SU-DHL-6 (cell line): ENCODE results near the gene CASS4.

ENCODE experiments used
- H2AFZ ChIP-seq: fragments of 200-600 bp; sonication (generic); 2 replicates; pipeline ENCODE4 v1.6.1; 2014; ENCODE audit warnings: low read depth, mild to moderate bottlenecking, moderate library complexity, mixed read lengths, antibody characterized with exemption, low read length; ENCODE audit not compliant: severe bottlenecking
- H3F3A ChIP-seq: fragments of 200-600 bp; shearing (Covaris generic); 2 replicates; pipeline ENCODE4 v1.6.0; 2016; ENCODE audit warnings: antibody characterized with exemption, mild to moderate bottlenecking; ENCODE audit not compliant: insufficient read depth
- H3K27ac ChIP-seq: fragments of 200-600 bp; sonication (generic); 2 replicates; pipeline ENCODE4 v1.5.1; 2016; ENCODE audit warnings: low read depth, mild to moderate bottlenecking, low read length, moderate library complexity, mixed read lengths
- H3K27me3 ChIP-seq: fragments of 200-600 bp; sonication (generic), shearing (Covaris generic); 2 replicates; pipeline ENCODE4 v1.6.0; 2014; ENCODE audit warnings: mild to moderate bottlenecking, low read length
- H3K36me3 ChIP-seq: fragments of 200-600 bp; sonication (generic); 2 replicates; pipeline ENCODE4 v1.6.1; 2014; ENCODE audit warnings: mild to moderate bottlenecking, low read length, mixed read lengths
- H3K4me2 ChIP-seq: fragments of 300-600, 200-600 bp; shearing (Covaris generic), sonication (generic); 2 replicates; pipeline ENCODE4 v1.6.0; 2014; ENCODE audit warnings: low read length, low read depth, mild to moderate bottlenecking; ENCODE audit not compliant: poor library complexity, severe bottlenecking
- H3K4me3 ChIP-seq: fragments of 200-600 bp; sonication (generic); 2 replicates; pipeline ENCODE4 v1.5.1; 2014; ENCODE audit warnings: antibody characterized with exemption, low read length, mild to moderate bottlenecking, mixed read lengths; ENCODE audit not compliant: insufficient read depth, poor library complexity, severe bottlenecking
- H3K79me2 ChIP-seq: fragments of 200-600 bp; sonication (generic); 2 replicates; pipeline ENCODE4 v1.6.1; 2014; ENCODE audit warnings: mild to moderate bottlenecking, low read length, moderate library complexity; ENCODE audit not compliant: insufficient read depth
- H3K9ac ChIP-seq: fragments of 200-600 bp; sonication (generic); 2 replicates; pipeline ENCODE4 v1.7.0; 2014; ENCODE audit warnings: mild to moderate bottlenecking, low read length
- H3K9me2 ChIP-seq: fragments of 200-600 bp; sonication (generic); replicated peaks from 2 replicates; pipeline ENCODE4 v1.6.1; 2014; ENCODE audit warnings: low read length; ENCODE audit not compliant: insufficient read depth
- H3K9me3 ChIP-seq: fragments of 200-600 bp; sonication (generic); 2 replicates; pipeline ENCODE4 v1.6.1; 2014; ENCODE audit warnings: low read length, mixed read lengths; ENCODE audit not compliant: insufficient read depth
- H4K20me1 ChIP-seq: fragments of 200-600 bp; sonication (generic); 2 replicates; pipeline ENCODE4 v1.6.1; 2014; ENCODE audit warnings: low read depth, mild to moderate bottlenecking, antibody characterized with exemption, low read length, moderate library complexity, mixed read lengths
- EZH2phosphoT487 ChIP-seq: fragments of 200-600 bp; sonication (generic), shearing (Covaris generic); conservative IDR thresholded peaks from 2 replicates; pipeline ENCODE4 v1.6.1; 2018; ENCODE audit warnings: mild to moderate bottlenecking, antibody characterized with exemption, low read length, moderate library complexity, mixed read lengths
- TF ChIP-seq, protein P1 (sequence below): fragments of 200-600 bp; sonication (generic); IDR thresholded peaks from one replicate; pipeline ENCODE4 v1.5.1; 2017; ENCODE audit warnings: antibody characterized with exemption, mild to moderate bottlenecking, low read length, moderate library complexity; ENCODE audit not compliant: insufficient read depth, poor library complexity, severe bottlenecking

Gene CASS4

DNA sequence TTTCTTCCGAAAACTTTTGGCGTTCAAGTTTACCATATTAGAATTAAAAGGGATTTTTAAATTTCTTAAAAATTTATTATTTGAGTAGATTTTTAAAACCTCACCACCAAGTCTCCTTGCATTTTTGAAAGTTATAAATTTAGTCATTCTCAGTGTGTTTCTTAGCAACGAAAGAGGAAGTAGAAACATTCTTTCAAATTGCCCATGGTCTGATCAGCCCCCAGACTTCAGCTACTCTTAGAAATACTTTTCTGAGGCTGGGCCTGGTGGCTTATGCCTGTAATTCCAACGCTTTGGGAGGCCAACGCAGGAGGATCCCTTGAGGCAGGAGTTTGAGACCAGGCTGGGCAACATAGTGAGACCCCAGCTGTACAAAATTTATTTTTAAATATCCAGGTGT lies 41.3 kb downstream of the CASS4 start:
- TF ChIP-seq, protein P1, sequence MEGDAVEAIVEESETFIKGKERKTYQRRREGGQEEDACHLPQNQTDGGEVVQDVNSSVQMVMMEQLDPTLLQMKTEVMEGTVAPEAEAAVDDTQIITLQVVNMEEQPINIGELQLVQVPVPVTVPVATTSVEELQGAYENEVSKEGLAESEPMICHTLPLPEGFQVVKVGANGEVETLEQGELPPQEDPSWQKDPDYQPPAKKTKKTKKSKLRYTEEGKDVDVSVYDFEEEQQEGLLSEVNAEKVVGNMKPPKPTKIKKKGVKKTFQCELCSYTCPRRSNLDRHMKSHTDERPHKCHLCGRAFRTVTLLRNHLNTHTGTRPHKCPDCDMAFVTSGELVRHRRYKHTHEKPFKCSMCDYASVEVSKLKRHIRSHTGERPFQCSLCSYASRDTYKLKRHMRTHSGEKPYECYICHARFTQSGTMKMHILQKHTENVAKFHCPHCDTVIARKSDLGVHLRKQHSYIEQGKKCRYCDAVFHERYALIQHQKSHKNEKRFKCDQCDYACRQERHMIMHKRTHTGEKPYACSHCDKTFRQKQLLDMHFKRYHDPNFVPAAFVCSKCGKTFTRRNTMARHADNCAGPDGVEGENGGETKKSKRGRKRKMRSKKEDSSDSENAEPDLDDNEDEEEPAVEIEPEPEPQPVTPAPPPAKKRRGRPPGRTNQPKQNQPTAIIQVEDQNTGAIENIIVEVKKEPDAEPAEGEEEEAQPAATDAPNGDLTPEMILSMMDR = no peak
- TF ChIP-seq EZH2phosphoT487 = no peak
- no peaks in the 10 kb centered on the region for H4K20me1 ChIP-seq

DNA sequence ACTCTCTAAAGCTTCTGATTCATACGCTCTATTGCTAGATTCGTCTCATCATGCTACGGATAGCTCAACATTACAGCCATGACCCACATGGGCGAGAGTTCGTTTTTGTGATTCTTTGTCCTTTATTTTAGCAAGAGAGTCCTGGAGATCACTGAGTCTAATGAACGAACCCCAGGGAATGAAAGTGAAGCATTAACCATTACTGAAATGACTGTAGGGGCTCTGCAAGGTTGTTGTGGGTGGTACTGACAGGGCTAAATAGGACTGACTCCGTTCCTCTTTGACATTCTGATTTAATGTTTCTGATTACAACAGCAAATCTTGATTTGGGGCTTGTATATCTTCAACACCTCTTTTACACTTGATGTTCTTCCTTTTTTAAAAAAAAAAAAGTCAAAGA lies 42.7 kb downstream of the CASS4 start:
- TF ChIP-seq EZH2phosphoT487 = no peak
- TF ChIP-seq, protein P1 = no peak
- no peak overlapping the region for H3K9ac ChIP-seq
- H3F3A ChIP-seq = no peaks in the 10 kb centered on the region
- H4K20me1 ChIP-seq = no peaks in the 10 kb centered on the region
- H3K36me3 ChIP-seq = no peaks in the 10 kb centered on the region
- no peaks in the 10 kb centered on the region for H3K27me3 ChIP-seq
- no peaks in the 10 kb centered on the region for H3K9me3 ChIP-seq
- H2AFZ ChIP-seq = no peak overlapping the region
- H3K27ac ChIP-seq = no peak overlapping the region
- H3K4me3 ChIP-seq = no peak overlapping the region
- no peaks in the 10 kb centered on the region for H3K79me2 ChIP-seq
- H3K9me2 ChIP-seq = no peaks in the 10 kb centered on the region
- H3K4me2 ChIP-seq = no peak overlapping the region

More for the DNA sequence above, 41.3 kb downstream of the CASS4 start:
- Histone ChIP-seq H3K9me2 (no peaks in the 10 kb centered on the region), H3K4me2 (no peak overlapping the region), H3K27ac (no peak overlapping the region), H3K4me3 (no peak overlapping the region), H3K9me3 (no peaks in the 10 kb centered on the region), H2AFZ (no peak overlapping the region), H3K27me3 (no peaks in the 10 kb centered on the region), H3K9ac (no peak overlapping the region), H3K36me3 (no peaks in the 10 kb centered on the region), H3K79me2 (no peaks in the 10 kb centered on the region), H3F3A (no peaks in the 10 kb centered on the region)

DNA sequence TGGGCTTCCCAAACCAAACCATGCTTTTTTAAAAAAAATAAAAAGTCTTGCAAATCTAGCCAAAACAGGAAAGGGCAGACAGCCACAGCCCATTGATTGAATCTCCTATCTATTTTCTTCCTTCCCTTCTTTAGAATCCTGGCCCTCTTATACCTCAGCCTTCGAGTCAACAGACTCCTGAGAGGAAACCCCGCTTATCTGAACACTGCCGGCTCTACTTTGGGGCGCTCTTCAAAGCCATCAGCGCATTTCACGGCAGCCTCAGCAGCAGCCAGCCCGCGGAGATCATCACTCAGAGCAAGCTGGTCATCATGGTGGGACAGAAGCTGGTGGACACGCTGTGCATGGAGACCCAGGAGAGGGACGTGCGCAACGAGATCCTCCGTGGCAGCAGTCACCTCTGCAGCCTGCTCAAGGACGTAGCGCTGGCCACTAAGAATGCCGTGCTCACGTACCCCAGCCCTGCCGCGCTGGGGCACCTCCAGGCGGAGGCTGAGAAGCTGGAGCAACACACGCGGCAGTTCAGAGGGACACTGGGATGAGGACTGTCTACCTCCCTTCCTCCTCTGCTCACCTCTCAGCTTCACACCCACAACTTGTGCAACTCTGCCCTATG lies 46.3 kb downstream of the CASS4 start:
- no peaks in the 10 kb centered on the region for H3F3A ChIP-seq
- H3K9ac ChIP-seq = no peak overlapping the region
- H3K79me2 ChIP-seq = no peaks in the 10 kb centered on the region
- H3K9me3 ChIP-seq = no peaks in the 10 kb centered on the region
- TF ChIP-seq, protein P1 = no peak
- no peak for TF ChIP-seq EZH2phosphoT487
- H3K27ac ChIP-seq = no peak overlapping the region
- H3K36me3 ChIP-seq = no peaks in the 10 kb centered on the region
- H3K9me2 ChIP-seq = no peaks in the 10 kb centered on the region
- H3K27me3 ChIP-seq = no peaks in the 10 kb centered on the region
- no peak overlapping the region for H2AFZ ChIP-seq
- H4K20me1 ChIP-seq = no peaks in the 10 kb centered on the region
- no peak overlapping the region for H3K4me2 ChIP-seq
- no peak overlapping the region for H3K4me3 ChIP-seq
